Left lung (tissue), 10 donors: ENCODE measurements around the gene MBD1. TPM values are rescaled to one million over a fixed set of nuclear protein-coding genes. Genes with fewer than 3 reads are reported as not detected.

Experiments used
- ATAC-seq: fragments of 200-7000 bp; cut with Tn5 transposase; one replicate; pipeline ENCODE4 v1.9.1; 2020; ENCODE audit warnings: moderate library complexity
- DNase-seq, 4 donors: peaks; one replicate each; pipeline ENCODE4 v3.0.0-alpha.2; 2013 to 2020
- H3K27ac ChIP-seq, 2 donors: fragments of 200-600 bp; sonication (generic) in 1 of 2; one replicate each; pipeline versions ENCODE4 v1.5.0 to v1.8.0; 2020 to 2021
- H3K27me3 ChIP-seq, 2 donors: fragments of 200-600 bp; sonication (generic) in 1 of 2; one replicate each; pipeline versions ENCODE4 v1.5.0 to v1.8.0; 2020 to 2021
- H3K36me3 ChIP-seq, 2 donors: fragments of 200-600 bp; sonication (generic) in 1 of 2; one replicate each; pipeline versions ENCODE4 v1.5.0 to v1.8.0; 2020 to 2021
- H3K4me1 ChIP-seq, 2 donors: fragments of 200-600 bp; one replicate each; pipeline ENCODE4 v1.8.0; 2021
- H3K4me3 ChIP-seq, 2 donors: fragments of 200-600 bp; sonication (generic) in 1 of 2; one replicate each; pipeline versions ENCODE4 v1.5.0 to v1.8.0; 2020 to 2021; ENCODE audit warnings: mild to moderate bottlenecking in 1 of 2
- H3K9me3 ChIP-seq, 2 donors: fragments of 200-600 bp; sonication (generic) in 1 of 2; one replicate each; pipeline versions ENCODE4 v1.5.0 to v1.8.0; 2020 to 2021
- intact Hi-C, 2 donors: fragments of 100-400 bp; cut with DNase I; formaldehyde crosslinking; loops; one replicate each; pipeline versions ENCODE4 v1.11.2 to v1.14.2; 2022
- polyA plus RNA-seq, 6 donors: library from polyadenylated mRNA; unstranded; fragments of 120-200 nt; gene quantifications; one replicate each; pipeline ENCODE4 v1.2.1, GENCODE V29; 2013; ENCODE audit not compliant: insufficient read length in 6 of 6
- total RNA-seq, 2 donors: library from RNA; stranded (reverse); fragmentation: NEBNext Ultra II Directional; extraction: Animal tissue kit (Norgen Biotek cat#: 25700); gene quantifications; one replicate each; pipeline ENCODE4 v1.2.1, GENCODE V29; 2021
- TF ChIP-seq, protein P1 (sequence below), 2 donors: fragments of 200-600 bp; sonication (generic) in 1 of 2; IDR thresholded peaks; one replicate each; pipeline versions ENCODE4 v1.5.0 to v1.8.0; 2021; ENCODE audit warnings: antibody characterized with exemption in 2 of 2
- donor health status: DM: no; HTN: yes; CAD: no.
- donor health status: DM: no; HTN: no; CAD: no.

Gene MBD1
- total and polyA plus RNA-seq, 8 donors: 51.9 to 75.0 (median 65.2) TPM

DNA sequence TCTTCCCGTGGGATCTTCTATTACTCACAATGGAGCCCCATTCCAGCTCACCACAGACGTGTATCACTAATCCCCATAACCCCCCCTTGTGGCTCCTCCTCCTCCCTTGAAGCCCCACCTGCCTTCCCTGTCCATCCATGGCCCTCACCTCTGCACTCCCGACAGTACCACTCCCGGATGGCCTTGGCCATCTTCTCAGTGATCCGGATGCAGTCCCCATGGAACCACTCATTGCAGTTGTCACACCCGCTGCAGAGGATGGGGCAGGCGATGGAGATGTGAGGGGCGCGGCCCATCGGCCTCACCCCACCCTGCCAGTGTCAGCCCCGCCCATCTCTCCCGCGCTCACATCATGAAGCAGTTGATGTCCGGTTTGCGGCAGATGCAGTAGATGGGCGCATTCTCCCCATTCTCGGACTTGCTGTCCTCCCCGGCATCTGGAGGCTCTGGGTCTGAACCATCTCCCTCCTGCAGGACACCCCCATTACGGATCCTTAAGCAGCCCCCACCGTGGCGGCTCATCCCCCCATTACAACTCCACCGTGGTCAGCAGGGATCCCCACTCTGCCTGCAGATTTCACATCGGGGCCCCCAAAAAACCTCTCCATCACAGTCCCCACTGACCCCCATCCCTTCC is 5.2 kb upstream of the MBD1 start:
- TF ChIP-seq, protein P1, sequence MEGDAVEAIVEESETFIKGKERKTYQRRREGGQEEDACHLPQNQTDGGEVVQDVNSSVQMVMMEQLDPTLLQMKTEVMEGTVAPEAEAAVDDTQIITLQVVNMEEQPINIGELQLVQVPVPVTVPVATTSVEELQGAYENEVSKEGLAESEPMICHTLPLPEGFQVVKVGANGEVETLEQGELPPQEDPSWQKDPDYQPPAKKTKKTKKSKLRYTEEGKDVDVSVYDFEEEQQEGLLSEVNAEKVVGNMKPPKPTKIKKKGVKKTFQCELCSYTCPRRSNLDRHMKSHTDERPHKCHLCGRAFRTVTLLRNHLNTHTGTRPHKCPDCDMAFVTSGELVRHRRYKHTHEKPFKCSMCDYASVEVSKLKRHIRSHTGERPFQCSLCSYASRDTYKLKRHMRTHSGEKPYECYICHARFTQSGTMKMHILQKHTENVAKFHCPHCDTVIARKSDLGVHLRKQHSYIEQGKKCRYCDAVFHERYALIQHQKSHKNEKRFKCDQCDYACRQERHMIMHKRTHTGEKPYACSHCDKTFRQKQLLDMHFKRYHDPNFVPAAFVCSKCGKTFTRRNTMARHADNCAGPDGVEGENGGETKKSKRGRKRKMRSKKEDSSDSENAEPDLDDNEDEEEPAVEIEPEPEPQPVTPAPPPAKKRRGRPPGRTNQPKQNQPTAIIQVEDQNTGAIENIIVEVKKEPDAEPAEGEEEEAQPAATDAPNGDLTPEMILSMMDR (IDR thresholded peaks at IDR 0.05): no peak
- peak in 1 of 4 donors; percentile 74 for DNase-seq
- no peak for ATAC-seq
- Histone ChIP-seq H3K27ac (peak overlapping the region in 1 of 2 donors; percentile 90), H3K4me3 (peak overlapping the region; percentile 73 to 75), H3K36me3 (peaks cover 0 to 40% of the 10 kb centered on the region in 2 donors), H3K4me1 (peaks cover 3 to 36% of the 10 kb centered on the region in 2 donors), H3K27me3 (no peaks in the 10 kb centered on the region), H3K9me3 (no peaks in the 10 kb centered on the region)
- intact Hi-C loops: no loop called here

DNA sequence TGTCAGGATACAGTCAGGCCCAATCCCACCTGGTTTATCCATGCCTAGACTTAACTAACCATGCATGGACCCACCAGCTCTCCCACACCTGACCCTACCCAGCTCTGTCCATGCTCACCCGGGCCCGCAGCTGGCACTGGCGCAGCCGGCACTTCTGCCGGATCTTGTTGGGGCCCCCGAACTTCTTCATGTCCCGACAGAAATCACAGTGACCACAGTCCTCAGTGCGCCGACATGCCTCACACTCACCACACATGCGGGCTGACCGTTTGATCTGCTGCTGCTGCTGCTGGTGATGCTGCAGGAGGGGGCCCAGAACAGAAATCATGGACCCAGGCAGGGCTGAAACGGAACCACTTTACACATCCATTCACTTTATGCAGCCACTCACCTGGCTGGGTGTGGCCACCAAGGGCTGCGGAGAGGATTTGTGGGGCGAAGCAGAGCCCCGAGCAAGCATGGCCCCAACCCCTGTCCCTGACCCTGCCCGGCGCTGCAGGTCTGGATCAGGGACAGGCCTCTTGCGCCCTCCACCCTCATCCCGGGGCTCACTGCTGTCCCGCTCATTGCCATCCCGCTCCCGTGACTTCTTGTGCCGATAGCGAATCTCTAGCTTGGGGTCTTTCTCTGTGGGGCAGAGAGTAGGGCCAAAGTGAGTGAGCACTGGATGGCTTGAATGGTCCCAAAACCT is 4.5 kb upstream of the MBD1 start:
- no peaks in the 10 kb centered on the region for H3K27me3 ChIP-seq
- peak in 1 of 4 donors; percentile 74 for DNase-seq
- H3K4me3 ChIP-seq: peak overlapping the region in 1 of 2 donors; percentile 75
- ATAC-seq: no peak
- H3K9me3 ChIP-seq: no peaks in the 10 kb centered on the region
- intact Hi-C loops: no loop called here
- H3K4me1 ChIP-seq: peaks cover 3 to 38% of the 10 kb centered on the region in 2 donors
- TF ChIP-seq, protein P1 (IDR thresholded peaks at IDR 0.05): no peak
- H3K36me3 ChIP-seq: peaks cover 0 to 40% of the 10 kb centered on the region in 2 donors
- no peak overlapping the region for H3K27ac ChIP-seq

DNA sequence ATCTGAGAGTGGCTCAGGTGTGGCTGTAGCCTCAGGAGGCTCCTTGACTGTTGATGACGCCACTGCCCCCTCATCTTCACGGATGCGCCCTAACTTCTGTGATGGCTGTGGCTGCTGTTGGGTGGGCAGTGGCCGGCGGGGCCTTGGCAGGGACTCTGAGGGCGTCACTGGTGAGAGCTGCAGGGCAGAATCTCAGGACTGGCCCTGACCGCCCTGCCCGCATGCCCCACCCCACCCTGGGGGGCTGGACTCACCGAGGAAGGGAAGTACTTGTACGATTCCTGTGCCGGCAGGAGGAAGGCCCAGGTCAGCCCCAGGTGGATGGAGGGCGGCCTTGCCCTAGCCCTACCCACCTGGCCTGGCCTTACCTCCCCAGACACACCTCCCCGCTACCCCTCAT is 3.7 kb upstream of the MBD1 start:
- intact Hi-C loops: no loop called here
- DNase-seq (peak in 1 of 4 donors; percentile 75), ATAC-seq (no peak)
- Histone ChIP-seq H3K4me3 (no peak overlapping the region), H3K27ac (no peak overlapping the region), H3K36me3 (peaks cover 0 to 40% of the 10 kb centered on the region in 2 donors), H3K9me3 (no peaks in the 10 kb centered on the region), H3K4me1 (peaks cover 4 to 45% of the 10 kb centered on the region in 2 donors), H3K27me3 (no peaks in the 10 kb centered on the region)
- TF ChIP-seq, protein P1 (IDR thresholded peaks at IDR 0.05): no peak

DNA sequence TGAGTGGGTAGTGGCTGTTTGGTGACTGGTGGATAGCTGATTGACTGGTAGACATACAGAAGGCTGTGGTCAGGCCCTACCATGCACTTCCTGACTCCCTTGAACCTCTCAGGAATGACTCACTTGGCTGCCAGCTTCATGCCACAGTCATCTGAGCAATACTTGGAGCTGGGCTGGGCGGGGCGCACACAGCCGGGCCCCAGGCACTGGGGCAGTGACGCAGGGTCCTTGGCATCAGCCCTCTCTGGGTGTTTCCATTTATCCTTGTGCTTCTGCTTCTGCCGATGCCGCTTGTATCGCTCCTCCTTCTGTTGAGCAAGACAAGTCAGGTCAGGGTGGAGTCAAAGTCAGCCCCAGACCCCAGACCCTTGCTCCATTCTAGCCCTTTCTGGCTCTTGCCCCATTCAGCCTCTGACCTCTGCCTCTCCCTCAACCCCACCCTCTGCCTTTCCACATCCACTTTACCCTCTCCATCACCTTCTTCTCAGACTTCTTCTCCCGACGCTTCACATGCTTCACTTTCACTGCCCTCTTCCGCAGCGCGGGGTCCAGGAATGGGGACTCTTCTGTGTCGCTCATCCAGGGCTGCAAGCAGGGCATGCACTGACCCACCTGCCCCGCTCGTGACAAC is 3.0 kb upstream of the MBD1 start:
- intact Hi-C loops: no loop called here

More for the DNA sequence above, 3.0 kb upstream of the MBD1 start:
- Histone ChIP-seq H3K27ac (no peak overlapping the region), H3K27me3 (no peaks in the 10 kb centered on the region), H3K4me1 (peaks cover 9 to 52% of the 10 kb centered on the region in 2 donors), H3K9me3 (no peaks in the 10 kb centered on the region), H3K4me3 (no peak overlapping the region), H3K36me3 (peaks cover 0 to 40% of the 10 kb centered on the region in 2 donors)
- TF ChIP-seq, protein P1 (IDR thresholded peaks at IDR 0.05): no peak
- no peak for ATAC-seq
- peak in 1 of 4 donors; percentile 74 for DNase-seq
